Stimulated activated CD8-positive, alpha-beta memory T cell treated with anti-CD3 and anti-CD28 coated beads, Interleukin-7, amount 100 ng/mL, for 24 hours (primary cell): ENCODE measurements around the gene MARS1.

Experiments
- DNase-seq: peaks from one replicate; pipeline ENCODE4 v3.0.0-alpha.2; 2020; ENCODE audit warnings: low read depth

MARS1 gene

GRCh38 chr12:57473392-57473791, 14.5 kb upstream of the MARS1 start:
- DNase-seq = no peak

GRCh38 chr12:57473886-57474285, 14.0 kb upstream of the MARS1 start:
- no peak for DNase-seq

- no peak for DNase-seq
Measured at GRCh38 chr12:57474430-57474829, 13.4 kb upstream of the MARS1 start.

- DNase-seq = no peak
Measured at GRCh38 chr12:57474862-57475261, 13.0 kb upstream of the MARS1 start.

GRCh38 chr12:57475271-57476161, 12.4 kb upstream of the MARS1 start:
- DNase-seq = no peak

GRCh38 chr12:57476162-57476992, 11.5 kb upstream of the MARS1 start:
- no peak for DNase-seq

GRCh38 chr12:57476993-57477709, 10.7 kb upstream of the MARS1 start:
- no peak for DNase-seq

GRCh38 chr12:57477710-57478681, 9.9 kb upstream of the MARS1 start:
- no peak for DNase-seq

GRCh38 chr12:57479043-57479375, 8.9 kb upstream of the MARS1 start:
- DNase-seq = no peak

- no peak for DNase-seq
Measured at GRCh38 chr12:57479376-57480115, 8.3 kb upstream of the MARS1 start, which contains the start of gene ARHGAP9. TSS of gene ARHGAP9 (minus strand) at chr12:57479866. CDS start at chr12:57479406, 460 bp downstream.

GRCh38 chr12:57481671-57482070, 6.2 kb upstream of the MARS1 start:
- DNase-seq = no peak

- no peak for DNase-seq
Measured at GRCh38 chr12:57483466-57483865, 4.4 kb upstream of the MARS1 start.

- no peak for DNase-seq
Measured at GRCh38 chr12:57485695-57486094, 2.2 kb upstream of the MARS1 start.

GRCh38 chr12:57487055-57487596, 742 bp upstream of the MARS1 start:
- no peak for DNase-seq

GRCh38 chr12:57488402-57489156, 711 bp downstream of the MARS1 start:
- no peak for DNase-seq

- DNase-seq = no peak
Measured at GRCh38 chr12:57489157-57489641, 1.3 kb downstream of the MARS1 start.

- no peak for DNase-seq
Measured at GRCh38 chr12:57490126-57490525, 2.3 kb downstream of the MARS1 start.

- no peak for DNase-seq
Measured at GRCh38 chr12:57491393-57492280, 3.8 kb downstream of the MARS1 start.
